ENCODE results near the gene SND1.

The SND1 gene

GRCh38 chr7:127798023-127798422 lies 146.0 kb downstream of the SND1 start:
- no peak for DNase-seq (ENCODE audit: extremely low read depth in 1 of 2, low read depth in 1 of 2)

- no peak for DNase-seq (ENCODE audit: extremely low read depth in 1 of 2, low read depth in 1 of 2)
These were observed 146.9 kb downstream of the SND1 start for GRCh38 chr7:127798769-127799372.

- DNase-seq (ENCODE audit: extremely low read depth in 1 of 2, low read depth in 1 of 2), result no peak
These were observed 147.7 kb downstream of the SND1 start for GRCh38 chr7:127799535-127800305.

GRCh38 chr7:127802845-127803244 lies 150.9 kb downstream of the SND1 start:
- DNase-seq (ENCODE audit: extremely low read depth in 1 of 2, low read depth in 1 of 2), result no peak

GRCh38 chr7:127803626-127804025 lies 151.6 kb downstream of the SND1 start:
- no peak for DNase-seq (ENCODE audit: extremely low read depth in 1 of 2, low read depth in 1 of 2)

- no peak for DNase-seq (ENCODE audit: extremely low read depth in 1 of 2, low read depth in 1 of 2)
These were observed 155.3 kb downstream of the SND1 start for GRCh38 chr7:127807340-127807739.

GRCh38 chr7:127807829-127808228 lies 155.8 kb downstream of the SND1 start:
- DNase-seq (ENCODE audit: extremely low read depth in 1 of 2, low read depth in 1 of 2), result no peak

- peak in 1 of 2 donors; percentile 3 for DNase-seq (ENCODE audit: extremely low read depth in 1 of 2, low read depth in 1 of 2)
These were observed 157.3 kb downstream of the SND1 start for GRCh38 chr7:127809261-127809702.

- no peak for DNase-seq (ENCODE audit: extremely low read depth in 1 of 2, low read depth in 1 of 2)
These were observed 158.1 kb downstream of the SND1 start for GRCh38 chr7:127810113-127810512.

GRCh38 chr7:127810696-127811660 lies 159.0 kb downstream of the SND1 start:
- DNase-seq (ENCODE audit: extremely low read depth in 1 of 2, low read depth in 1 of 2), result no peak

GRCh38 chr7:127812540-127812939 lies 160.5 kb downstream of the SND1 start:
- no peak for DNase-seq (ENCODE audit: extremely low read depth in 1 of 2, low read depth in 1 of 2)

GRCh38 chr7:127813991-127814541 lies 162.1 kb downstream of the SND1 start:
- no peak for DNase-seq (ENCODE audit: extremely low read depth in 1 of 2, low read depth in 1 of 2)

- DNase-seq (ENCODE audit: extremely low read depth in 1 of 2, low read depth in 1 of 2), result no peak
These were observed 163.7 kb downstream of the SND1 start for GRCh38 chr7:127815631-127816145.

- no peak for DNase-seq (ENCODE audit: extremely low read depth in 1 of 2, low read depth in 1 of 2)
These were observed 164.6 kb downstream of the SND1 start for GRCh38 chr7:127816354-127817190.

- DNase-seq (ENCODE audit: extremely low read depth in 1 of 2, low read depth in 1 of 2), result no peak
These were observed 165.5 kb downstream of the SND1 start for GRCh38 chr7:127817466-127817865.

- DNase-seq (ENCODE audit: extremely low read depth in 1 of 2, low read depth in 1 of 2), result no peak
These were observed 166.3 kb downstream of the SND1 start for GRCh38 chr7:127818306-127818705.

GRCh38 chr7:127819975-127820731 lies 168.2 kb downstream of the SND1 start:
- DNase-seq (ENCODE audit: extremely low read depth in 1 of 2, low read depth in 1 of 2), result no peak

- DNase-seq (ENCODE audit: extremely low read depth in 1 of 2, low read depth in 1 of 2), result no peak
These were observed 168.7 kb downstream of the SND1 start for GRCh38 chr7:127820732-127821085.

- no peak for DNase-seq (ENCODE audit: extremely low read depth in 1 of 2, low read depth in 1 of 2)
These were observed 169.2 kb downstream of the SND1 start for GRCh38 chr7:127821146-127821545.

Data from stimulated activated CD8-positive, alpha-beta memory T cell treated with anti-CD3 and anti-CD28 coated beads, Interleukin-7, amount 100 ng/mL, for 48 hours (primary cell).